ENCODE data around the gene CACNA2D1.

CACNA2D1 gene

DNA sequence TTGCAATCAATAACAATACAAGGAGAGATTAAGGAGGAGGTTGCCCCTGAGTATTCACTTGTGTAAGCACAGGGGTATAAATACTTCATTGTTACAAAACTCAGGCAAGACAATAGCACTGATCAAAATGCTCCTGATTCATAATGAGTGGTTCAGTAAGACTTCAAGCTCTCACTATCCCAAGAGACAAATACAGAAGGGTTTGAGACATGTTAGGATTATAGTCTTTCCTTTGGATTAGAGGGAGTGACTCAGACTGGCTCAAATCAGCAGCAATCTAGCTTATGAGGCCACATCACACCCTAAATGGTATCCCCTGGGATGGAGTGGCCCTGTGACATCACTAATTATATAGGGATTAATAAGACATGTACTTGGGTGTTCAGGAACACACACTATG is 506.5 kb downstream of the CACNA2D1 start:
- DNase-seq = no peak

DNA sequence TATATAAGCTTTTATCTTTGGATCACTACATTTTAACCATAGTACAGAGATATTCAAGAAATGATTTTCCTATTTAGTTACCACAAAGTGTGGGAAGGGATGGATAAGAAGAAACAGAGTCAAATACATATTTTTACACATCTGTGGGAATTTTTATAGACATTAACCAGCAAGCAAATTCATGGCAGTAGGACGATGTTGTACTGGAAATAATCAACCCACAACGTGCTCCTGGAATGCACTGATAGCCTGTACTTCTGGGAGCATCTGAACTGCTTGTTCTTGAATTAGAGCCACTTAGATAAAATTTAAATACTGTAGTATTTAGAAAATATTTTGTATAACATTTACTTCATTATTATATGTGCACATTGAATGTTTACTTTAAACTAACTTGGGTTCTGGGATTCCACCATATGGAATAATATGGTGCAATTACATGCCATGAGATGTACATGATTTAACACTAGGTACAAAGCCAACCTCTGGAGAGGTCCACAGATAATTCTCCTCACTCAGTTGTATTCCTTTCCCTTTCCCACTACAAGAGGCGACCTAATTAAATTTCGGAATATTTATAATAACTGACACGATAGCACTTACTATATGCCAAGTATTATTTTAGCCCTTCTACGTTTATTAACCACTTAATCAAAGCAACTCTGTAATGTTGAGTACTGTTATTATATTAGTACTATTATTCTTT is 508.8 kb downstream of the CACNA2D1 start:
- no peak for DNase-seq

DNA sequence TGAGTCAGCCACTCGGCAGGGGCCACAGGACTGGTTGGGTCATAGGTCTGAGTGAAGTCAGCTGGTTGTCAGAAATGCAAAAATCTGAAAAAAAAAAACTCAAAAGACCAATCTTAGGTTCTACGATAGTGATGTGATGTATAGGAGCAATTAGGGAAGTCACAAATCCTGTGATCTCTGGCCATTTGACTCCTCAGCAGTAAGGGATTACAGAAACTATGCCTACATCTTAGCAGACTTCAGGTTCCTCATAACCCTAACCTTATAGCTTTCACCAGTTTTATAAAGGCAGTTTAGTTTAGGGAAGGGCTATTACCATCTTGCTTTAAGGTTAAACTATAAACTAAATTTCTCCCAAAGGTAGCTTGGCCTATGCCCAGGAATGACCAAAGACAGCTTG is 510.6 kb downstream of the CACNA2D1 start:
- no peak for DNase-seq

DNA sequence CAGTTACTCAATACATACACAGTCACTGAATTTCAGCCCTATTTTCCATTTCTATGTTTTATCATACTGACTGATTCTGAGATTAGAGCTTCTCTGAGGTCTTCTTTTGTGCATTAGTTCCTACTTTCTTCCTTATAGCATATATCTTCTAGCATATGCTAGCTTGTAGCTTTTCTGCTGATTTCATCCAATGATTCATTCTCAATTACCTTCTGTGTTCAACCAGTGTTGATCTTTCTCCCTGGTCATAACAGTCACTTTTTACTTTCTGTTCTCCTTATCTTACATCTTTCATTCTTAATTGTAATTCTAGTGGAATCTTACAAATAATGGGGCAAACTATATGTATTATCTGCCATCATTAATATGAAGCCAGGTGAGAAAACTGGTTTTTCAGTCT is 514.2 kb downstream of the CACNA2D1 start:
- DNase-seq = no peak

DNA sequence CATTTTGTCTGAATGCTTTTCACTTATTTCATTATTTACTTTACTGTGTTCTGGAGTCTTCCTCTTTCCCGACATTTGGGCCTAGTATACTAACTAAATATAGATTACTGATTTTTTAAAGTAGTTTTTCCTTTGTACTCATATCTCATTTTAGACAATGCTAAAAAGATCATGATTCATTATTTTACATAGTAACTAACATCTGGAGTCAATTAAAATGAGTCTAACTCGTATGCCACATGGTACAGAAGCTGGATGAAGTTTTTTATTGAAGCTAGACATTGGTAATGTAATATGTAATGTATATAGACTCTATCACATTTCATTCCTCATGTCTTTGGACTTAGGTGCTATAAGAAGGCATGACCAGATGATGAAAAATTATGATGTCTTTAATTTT is 517.4 kb downstream of the CACNA2D1 start:
- no peak for DNase-seq

DNA sequence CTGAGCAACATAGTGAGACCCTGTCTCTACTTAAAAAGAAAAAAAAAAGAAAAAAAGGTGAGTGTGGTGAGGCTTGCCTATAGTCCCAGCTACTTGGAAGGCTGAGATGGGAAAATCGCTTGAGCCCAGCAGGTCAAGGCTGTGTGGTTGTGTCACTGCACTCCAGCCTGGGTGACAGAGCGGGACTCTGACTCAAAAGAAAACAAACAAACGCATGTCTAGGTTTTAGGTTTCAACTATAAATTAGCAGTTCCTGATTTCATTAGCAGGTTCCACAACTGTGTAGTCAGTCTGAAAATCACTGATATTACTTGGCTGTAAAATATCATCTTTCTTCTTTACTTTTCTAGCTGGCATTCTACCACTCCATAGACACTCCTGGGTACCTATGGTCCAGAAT is 518.0 kb downstream of the CACNA2D1 start:
- DNase-seq = no peak

DNA sequence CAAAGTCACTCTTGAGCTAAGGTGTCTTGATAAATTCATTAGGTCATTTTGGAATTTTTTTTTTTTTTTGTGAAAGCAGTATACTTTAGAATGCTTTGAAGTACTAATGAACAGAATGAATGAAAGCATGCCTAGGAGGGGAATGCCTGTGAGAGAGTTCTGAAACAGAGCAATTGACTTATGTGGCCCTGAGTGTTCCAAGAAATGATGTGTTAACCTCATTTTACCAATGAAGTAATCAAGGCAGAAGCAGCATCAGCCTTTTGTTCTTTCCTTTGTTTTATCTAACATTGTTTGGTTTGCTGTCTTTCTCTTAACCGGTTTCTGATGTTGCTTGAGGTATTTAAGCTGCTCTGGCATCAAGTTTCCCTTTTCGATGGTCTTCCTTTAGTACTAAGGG is 519.1 kb downstream of the CACNA2D1 start:
- DNase-seq = no peak

DNA sequence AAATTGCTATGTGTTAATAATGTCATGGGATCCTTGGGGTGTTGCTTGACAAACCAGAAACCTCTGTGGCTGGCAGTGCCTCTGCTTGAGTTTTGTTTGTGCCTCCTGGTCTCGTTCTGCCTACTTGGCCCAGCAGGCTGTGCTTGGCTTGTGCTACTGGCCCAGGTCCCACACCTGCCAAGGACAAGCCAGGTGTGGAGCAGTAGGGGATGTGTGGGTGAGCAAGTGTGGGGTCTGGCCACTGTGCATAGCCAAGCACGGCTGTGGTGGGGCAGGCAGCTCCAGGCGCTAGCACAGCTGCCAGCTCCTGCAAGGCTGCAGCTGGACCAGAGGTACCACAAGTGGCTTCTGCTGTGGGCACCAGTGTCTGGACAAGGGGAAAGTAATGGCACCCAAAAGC is 524.1 kb downstream of the CACNA2D1 start:
- DNase-seq = no peak

DNA sequence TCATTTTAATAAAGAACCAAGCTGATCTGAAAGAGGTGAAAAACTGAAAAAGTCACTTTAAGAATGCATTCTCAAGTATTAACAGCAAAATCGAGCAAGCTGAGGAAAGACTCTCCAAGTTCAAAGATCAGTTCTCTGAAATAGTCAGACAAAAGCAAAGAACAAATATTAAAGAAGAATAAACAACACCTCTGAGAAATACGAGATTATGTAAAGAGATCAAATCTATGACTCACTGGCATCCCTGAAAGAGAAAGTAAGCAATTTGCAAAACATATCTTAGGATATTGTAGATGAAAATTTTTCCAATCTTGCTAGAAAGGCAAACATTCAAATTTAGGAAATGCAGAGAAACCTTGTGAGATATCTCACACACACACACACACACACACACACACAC is 535.4 kb downstream of the CACNA2D1 start:
- DNase-seq = no peak

DNA sequence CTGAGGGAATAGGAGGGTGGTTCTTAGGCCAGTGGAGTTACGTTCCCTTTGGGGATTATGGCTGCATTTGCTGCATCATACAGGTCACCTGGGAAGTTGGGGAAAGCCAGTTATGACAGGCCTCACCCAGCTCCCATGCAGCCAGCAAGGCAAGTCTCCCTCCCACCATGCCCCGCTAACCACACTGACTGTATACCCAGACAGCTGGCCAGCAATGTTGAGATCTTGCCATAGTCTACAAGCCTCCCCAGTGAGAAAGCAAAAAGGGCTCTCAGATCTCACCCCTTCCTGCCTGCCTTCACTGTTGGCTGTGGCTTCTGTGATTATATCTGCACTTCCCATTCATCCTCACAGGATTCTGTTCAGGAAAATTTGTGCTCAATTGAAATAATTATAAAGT is 540.5 kb downstream of the CACNA2D1 start:
- DNase-seq = no peak

DNA sequence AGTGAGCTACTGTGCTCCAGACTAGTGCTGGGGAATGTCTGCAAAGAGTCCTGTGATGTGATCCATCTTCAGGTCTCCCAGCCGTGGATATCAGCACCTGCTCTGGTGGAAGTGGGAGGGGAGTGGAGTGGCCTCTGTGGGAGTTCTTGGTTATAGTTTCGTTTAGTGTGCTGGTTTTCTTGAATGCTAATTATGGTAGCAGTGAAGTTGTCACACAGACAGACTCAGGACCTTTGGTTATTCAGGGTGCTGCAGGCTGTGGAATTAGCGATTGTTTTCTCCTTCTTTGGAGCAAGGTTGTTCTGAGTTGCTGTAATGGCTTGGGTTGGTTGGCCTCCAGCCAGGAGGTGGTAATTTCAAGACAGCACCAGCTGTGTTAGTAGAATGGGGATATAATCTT is 541.0 kb downstream of the CACNA2D1 start:
- no peak for DNase-seq
